Skeletal muscle tissue (tissue), 4 donors: ENCODE results near the gene CAPN3. TPM values are rescaled to one million over a fixed set of nuclear protein-coding genes. Genes with fewer than 3 reads are reported as not detected.

Experiments used
- H3K27ac ChIP-seq: one replicate; pipeline ENCODE4 v1.7.0; 2013; ENCODE audit warnings: mild to moderate bottlenecking, low read depth, low read length, inconsistent platforms
- H3K27me3 ChIP-seq, 3 donors: one replicate each; pipeline ENCODE4 v1.7.0; 2013; ENCODE audit warnings: low read length in 3 of 3; ENCODE audit not compliant: control insufficient read depth in 3 of 3, insufficient read depth in 3 of 3
- H3K36me3 ChIP-seq, 3 donors: one replicate each; pipeline ENCODE4 v1.7.0; 2013; ENCODE audit warnings: low read length in 3 of 3; ENCODE audit not compliant: control insufficient read depth in 3 of 3, insufficient read depth in 3 of 3
- H3K4me1 ChIP-seq, 3 donors: one replicate each; pipeline ENCODE4 v1.7.0; 2013; ENCODE audit warnings: low read length in 3 of 3, mild to moderate bottlenecking in 3 of 3; ENCODE audit not compliant: control insufficient read depth in 3 of 3, insufficient read depth in 3 of 3
- H3K4me3 ChIP-seq, 3 donors: one replicate each; pipeline ENCODE4 v1.7.0; 2013; ENCODE audit warnings: low read length in 3 of 3
- H3K9ac ChIP-seq, 3 donors: one replicate each; pipeline ENCODE4 v1.7.0; 2013; ENCODE audit warnings: low read length in 3 of 3, mild to moderate bottlenecking in 3 of 3, moderate library complexity in 2 of 3, low read depth in 1 of 3
- H3K9me3 ChIP-seq, 3 donors: one replicate each; pipeline ENCODE4 v1.7.0; 2013; ENCODE audit warnings: low read length in 3 of 3; ENCODE audit not compliant: control insufficient read depth in 3 of 3
- total RNA-seq: library from RNA; depleted of rRNA; stranded (reverse); fragments of >200 nt; gene quantifications from one replicate; pipeline ENCODE4 v1.2.3, GENCODE V29; 2014
- donor health status: Osteomylitis.

CAPN3 gene
- total RNA-seq, 1 donor from 2014 or later, result 675 TPM

- no peaks in the 10 kb centered on the region for H3K9me3 ChIP-seq
- no peak overlapping the region for H3K9ac ChIP-seq
- H3K4me1 ChIP-seq, result peaks cover 0 to 17% (median 6%) of the 10 kb centered on the region in 3 donors
- H3K27me3 ChIP-seq, result no peaks in the 10 kb centered on the region
- H3K27ac ChIP-seq, result no peak overlapping the region
- peaks cover 15 to 38% (median 30%) of the 10 kb centered on the region in 3 donors for H3K36me3 ChIP-seq
- no peak overlapping the region for H3K4me3 ChIP-seq
Measured at GRCh38 chr15:42352401-42352800, 6.9 kb upstream of the CAPN3 start.

GRCh38 chr15:42353061-42353460 lies 6.2 kb upstream of the CAPN3 start:
- Histone ChIP-seq H3K4me1 (peaks cover 0 to 24% (median 8%) of the 10 kb centered on the region in 3 donors), H3K36me3 (peaks cover 15 to 37% (median 30%) of the 10 kb centered on the region in 3 donors), H3K9me3 (no peaks in the 10 kb centered on the region), H3K27ac (no peak overlapping the region), H3K4me3 (no peak overlapping the region), H3K9ac (no peak overlapping the region), H3K27me3 (no peaks in the 10 kb centered on the region)

- H3K4me3 ChIP-seq, result no peak overlapping the region
- H3K36me3 ChIP-seq, result peaks cover 10 to 26% (median 23%) of the 10 kb centered on the region in 3 donors
- peaks cover 0 to 31% (median 12%) of the 10 kb centered on the region in 3 donors for H3K4me1 ChIP-seq
- no peaks in the 10 kb centered on the region for H3K9me3 ChIP-seq
- H3K9ac ChIP-seq, result no peak overlapping the region
- H3K27me3 ChIP-seq, result no peaks in the 10 kb centered on the region
- peak overlapping the region; percentile 68 for H3K27ac ChIP-seq
Measured at GRCh38 chr15:42354824-42355223, 4.5 kb upstream of the CAPN3 start.

- Histone ChIP-seq H3K4me3 (no peak overlapping the region), H3K4me1 (peaks cover 0 to 31% (median 12%) of the 10 kb centered on the region in 3 donors), H3K27ac (peak overlapping the region; percentile 68), H3K36me3 (peaks cover 10 to 26% (median 23%) of the 10 kb centered on the region in 3 donors), H3K9ac (no peak overlapping the region), H3K27me3 (no peaks in the 10 kb centered on the region), H3K9me3 (no peaks in the 10 kb centered on the region)
Measured at GRCh38 chr15:42355291-42355690, 4.0 kb upstream of the CAPN3 start.

- Histone ChIP-seq H3K27me3 (no peaks in the 10 kb centered on the region), H3K9ac (no peak overlapping the region), H3K4me1 (peaks cover 0 to 34% (median 15%) of the 10 kb centered on the region in 3 donors), H3K9me3 (no peaks in the 10 kb centered on the region), H3K27ac (peak overlapping the region; percentile 32), H3K36me3 (peaks cover 12 to 19% (median 16%) of the 10 kb centered on the region in 3 donors), H3K4me3 (no peak overlapping the region)
Measured at GRCh38 chr15:42356851-42357250, 2.5 kb upstream of the CAPN3 start.

- Histone ChIP-seq H3K36me3 (peaks cover 6 to 13% (median 11%) of the 10 kb centered on the region in 3 donors), H3K9me3 (no peaks in the 10 kb centered on the region), H3K4me1 (peaks cover 8 to 38% (median 26%) of the 10 kb centered on the region in 3 donors), H3K27me3 (no peaks in the 10 kb centered on the region), H3K4me3 (peak overlapping the region in 2 of 3 donors; percentile 30 to 76), H3K27ac (peak overlapping the region; percentile 98), H3K9ac (peak overlapping the region in 2 of 3 donors; percentile 7 to 42)
Measured at GRCh38 chr15:42358141-42358540, 1.2 kb upstream of the CAPN3 start.

GRCh38 chr15:42359985-42360384 lies 684 bp downstream of the CAPN3 start:
- H3K4me3 ChIP-seq, result peak overlapping the region; percentile 74 to 88 (median 76)
- no peaks in the 10 kb centered on the region for H3K9me3 ChIP-seq
- H3K4me1 ChIP-seq, result peaks cover 26 to 53% (median 40%) of the 10 kb centered on the region in 3 donors
- peak overlapping the region; percentile 93 to 96 (median 95) for H3K9ac ChIP-seq
- H3K27ac ChIP-seq, result peak overlapping the region; percentile 98
- H3K36me3 ChIP-seq, result peaks cover 9 to 19% (median 11%) of the 10 kb centered on the region in 3 donors
- no peaks in the 10 kb centered on the region for H3K27me3 ChIP-seq

- Histone ChIP-seq H3K36me3 (peaks cover 13 to 19% (median 14%) of the 10 kb centered on the region in 3 donors), H3K9ac (peak overlapping the region; percentile 93 to 96 (median 95)), H3K9me3 (no peaks in the 10 kb centered on the region), H3K4me3 (peak overlapping the region; percentile 74 to 88 (median 76)), H3K27me3 (no peaks in the 10 kb centered on the region), H3K27ac (peak overlapping the region; percentile 98), H3K4me1 (peaks cover 32 to 54% (median 46%) of the 10 kb centered on the region in 3 donors)
Measured at GRCh38 chr15:42360535-42361112, 1.3 kb downstream of the CAPN3 start.

- Histone ChIP-seq H3K9ac (peak overlapping the region; percentile 4 to 50 (median 36)), H3K4me1 (peaks cover 46 to 60% (median 58%) of the 10 kb centered on the region in 3 donors), H3K36me3 (peaks cover 14 to 26% (median 20%) of the 10 kb centered on the region in 3 donors), H3K27me3 (no peaks in the 10 kb centered on the region), H3K27ac (peak overlapping the region; percentile 32), H3K9me3 (no peaks in the 10 kb centered on the region), H3K4me3 (peak overlapping the region; percentile 35 to 88 (median 76))
Measured at GRCh38 chr15:42363487-42363886, 4.2 kb downstream of the CAPN3 start.

- H3K9ac ChIP-seq, result peak overlapping the region in 2 of 3 donors; percentile 36 to 50
- peaks cover 14 to 30% (median 20%) of the 10 kb centered on the region in 3 donors for H3K36me3 ChIP-seq
- no peaks in the 10 kb centered on the region for H3K9me3 ChIP-seq
- peak overlapping the region in 2 of 3 donors; percentile 34 to 43 for H3K4me3 ChIP-seq
- H3K4me1 ChIP-seq, result peaks cover 51 to 64% (median 59%) of the 10 kb centered on the region in 3 donors
- no peaks in the 10 kb centered on the region for H3K27me3 ChIP-seq
- H3K27ac ChIP-seq, result peak overlapping the region; percentile 32
Measured at GRCh38 chr15:42363942-42364341, 4.6 kb downstream of the CAPN3 start.
